Sigmoid colon (tissue), 7 donors: Measurements from ENCODE around the gene GPR137B. TPM values are rescaled to one million over a fixed set of nuclear protein-coding genes. Genes with fewer than 3 reads are reported as not detected.
"Not testable (repeated sequence)": the region's sequence is repeated elsewhere in the genome, so short reads cannot be mapped to it uniquely, and the experiment has no call there.

Source experiments
- DNase-seq: peaks from one replicate; pipeline ENCODE4 v3.0.0-alpha.2; 2019
- H3K27ac ChIP-seq, 4 donors: fragments of 200-600 bp; sonication (generic); one replicate each; pipeline ENCODE4 v1.5.1; 2016 to 2019; ENCODE audit warnings: mild to moderate bottlenecking in 1 of 4
- H3K27me3 ChIP-seq, 3 donors: fragments of 200-600 bp; sonication (generic); one replicate each; pipeline ENCODE4 v1.5.1; 2019; ENCODE audit warnings: mild to moderate bottlenecking in 1 of 3
- H3K36me3 ChIP-seq, 4 donors: fragments of 200-600 bp; sonication (generic); one replicate each; pipeline ENCODE4 v1.5.1; 2016 to 2019
- H3K4me1 ChIP-seq, 4 donors: fragments of 200-600 bp; sonication (generic); one replicate each; pipeline ENCODE4 v1.5.1; 2017 to 2019
- H3K4me3 ChIP-seq, 4 donors: fragments of 200-600 bp; sonication (generic); one replicate each; pipeline ENCODE4 v1.5.1; 2017 to 2019; ENCODE audit warnings: mild to moderate bottlenecking in 2 of 4, moderate library complexity in 1 of 4
- H3K9me3 ChIP-seq, 4 donors: fragments of 200-600 bp in 3 of 4; sonication (generic) in 3 of 4; one replicate each; pipeline versions ENCODE4 v1.5.1 to v1.6.1; 2013 to 2019
- CTCF ChIP-seq, 4 experiments: fragments of 450-650 bp in 3 of 4; fragments of 200-600 bp in 1 of 4; IDR thresholded peaks; one replicate each; pipeline ENCODE4 v1.5.1; 2016 to 2019; ENCODE audit warnings: antibody characterized with exemption in 4 of 4, mild to moderate bottlenecking in 3 of 4, moderate library complexity in 2 of 4
- EP300 ChIP-seq, 4 donors: sonication (generic); formaldehyde crosslinking; IDR thresholded peaks; one replicate each; pipeline ENCODE4 v1.6.1; 2017; ENCODE audit warnings: antibody characterized with exemption in 4 of 4
- POLR2A ChIP-seq, 2 donors: fragments of 450-650 bp; IDR thresholded peaks; one replicate each; pipeline ENCODE4 v1.6.1; 2016; ENCODE audit warnings: antibody characterized with exemption in 2 of 2, mild to moderate bottlenecking in 2 of 2, moderate library complexity in 2 of 2
- POLR2AphosphoS5 ChIP-seq, 4 donors: sonication (generic); formaldehyde crosslinking; IDR thresholded peaks; one replicate each; pipeline ENCODE4 v1.6.1; 2017; ENCODE audit warnings: antibody characterized with exemption in 4 of 4
- WGBS, 2 donors: extraction: QIAGEN DNeasy Blood & Tissue Kit; methylation state at CpG; one replicate each; pipeline ENCODE4 v1.1.7; 2013; 5-methylcytosine and 5-hydroxymethylcytosine counted together
- intact Hi-C: fragments of 100-400 bp; cut with DNase I; formaldehyde crosslinking; loops from one replicate; pipeline ENCODE4 v1.15.1; 2023
- polyA plus RNA-seq, 3 donors: library from polyadenylated mRNA; stranded (reverse); fragments of 200-250 nt; gene quantifications; one replicate each; pipeline ENCODE4 v1.2.3, GENCODE V29; 2013
- total RNA-seq, 4 donors: library from RNA; depleted of rRNA; stranded (reverse); fragments of >200 nt; gene quantifications; one replicate each; pipeline ENCODE4 v1.1.0, GENCODE V29; 2016
- donor health status: healthy with polysubstance abuse.
- donor health status: Bipolar disorder and iron deficiency.
- donor health status: healthy.

Gene GPR137B
- total and polyA plus RNA-seq, 7 donors = 6.0 to 25.5 (median 10.8) TPM

- Histone ChIP-seq H3K4me3 (no peak overlapping the region), H3K4me1 (no peaks in the 10 kb centered on the region), H3K27ac (no peak overlapping the region), H3K36me3 (no peaks in the 10 kb centered on the region), H3K27me3 (no peaks in the 10 kb centered on the region), H3K9me3 (peaks cover 0 to 12% (median 0%) of the 10 kb centered on the region in 4 donors)
- TF ChIP-seq EP300 (IDR thresholded peaks at IDR 0.05) = no peak
- TF ChIP-seq POLR2A (IDR thresholded peaks at IDR 0.05) = no peak
- TF ChIP-seq CTCF (IDR thresholded peaks at IDR 0.05) = no peak
- TF ChIP-seq POLR2AphosphoS5 (IDR thresholded peaks at IDR 0.05) = no peak
- DNase-seq = peak; percentile 40
- intact Hi-C loops = no loop called here
- WGBS, 2 donors = 71 to 74% methylated on average over 19 of the region's 19 CpGs
Observed at GRCh38 chr1:236159704-236160539, 17.6 kb downstream of the GPR137B start.

GRCh38 chr1:236160540-236161127, 18.3 kb downstream of the GPR137B start:
- 88 to 93% methylated on average over 10 of the region's 10 CpGs for WGBS, 2 donors

DNA sequence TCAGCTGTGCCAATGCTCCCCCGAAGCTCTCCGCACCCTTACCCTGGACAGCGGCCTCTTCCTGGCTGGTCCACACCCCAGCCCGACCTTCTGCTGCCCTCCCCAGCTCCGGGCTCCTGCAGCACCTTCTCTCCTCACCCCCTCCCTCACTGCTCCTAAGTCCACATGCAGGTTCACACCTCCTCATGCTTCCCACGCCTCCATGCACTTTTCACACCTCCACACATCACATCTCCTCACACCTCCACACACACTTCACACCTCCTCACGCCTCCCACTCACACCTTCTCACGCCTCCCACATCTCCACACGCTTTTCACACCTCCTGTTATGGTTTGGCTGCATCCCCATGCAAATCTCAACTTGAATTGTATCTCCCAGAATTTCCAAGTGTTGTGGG, 18.9 kb downstream of the GPR137B start:
- Histone ChIP-seq H3K36me3 (no peaks in the 10 kb centered on the region), H3K27ac (no peak overlapping the region), H3K4me1 (no peaks in the 10 kb centered on the region), H3K27me3 (no peaks in the 10 kb centered on the region), H3K9me3 (peaks cover 0 to 12% (median 0%) of the 10 kb centered on the region in 4 donors), H3K4me3 (no peak overlapping the region)
- WGBS, 2 donors = 93 to 96% methylated on average over 9 of the region's 9 CpGs
- TF ChIP-seq CTCF (IDR thresholded peaks at IDR 0.05) (no peak), EP300 (IDR thresholded peaks at IDR 0.05) (no peak), POLR2AphosphoS5 (IDR thresholded peaks at IDR 0.05) (no peak), POLR2A (IDR thresholded peaks at IDR 0.05) (no peak)
- intact Hi-C loops = no loop called here
- DNase-seq = no peak

More at GRCh38 chr1:236160540-236161127, 18.3 kb downstream of the GPR137B start:
- peaks cover 0 to 12% (median 0%) of the 10 kb centered on the region in 4 donors for H3K9me3 ChIP-seq
- H3K27ac ChIP-seq = no peak overlapping the region
- DNase-seq = peak; percentile 48
- no peak overlapping the region for H3K4me3 ChIP-seq
- no peaks in the 10 kb centered on the region for H3K27me3 ChIP-seq
- TF ChIP-seq EP300 (IDR thresholded peaks at IDR 0.05) (no peak), CTCF (IDR thresholded peaks at IDR 0.05) (no peak)
- no peaks in the 10 kb centered on the region for H3K4me1 ChIP-seq
- intact Hi-C loops = no loop called here
- no peaks in the 10 kb centered on the region for H3K36me3 ChIP-seq

DNA sequence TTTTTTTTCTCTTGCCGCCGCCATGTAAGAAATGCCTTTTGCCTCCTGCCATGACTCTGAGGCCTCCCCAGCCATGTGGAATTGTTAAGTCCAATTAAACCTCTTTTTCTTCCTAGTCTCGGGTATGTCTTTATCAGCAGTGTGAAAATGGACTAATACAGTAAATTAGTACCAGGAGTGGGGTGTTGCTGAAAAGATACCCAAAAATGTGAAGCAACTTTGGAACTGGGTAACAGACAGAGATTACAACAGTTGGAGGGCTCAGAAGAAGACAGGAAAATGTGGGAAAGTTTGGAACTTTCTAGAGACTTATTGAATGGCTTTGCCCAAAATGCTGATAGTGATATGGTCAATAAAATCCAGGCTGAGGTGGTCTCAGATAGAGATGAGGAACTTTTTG, 19.4 kb downstream of the GPR137B start:
- WGBS, 2 donors = 97% methylated on average over 3 of the region's 3 CpGs
- H3K36me3 ChIP-seq, H3K4me1 ChIP-seq, H3K27me3 ChIP-seq, DNase-seq, H3K4me3 ChIP-seq, H3K27ac ChIP-seq, intact Hi-C loops: not testable (repeated sequence)
- H3K9me3 ChIP-seq = peaks cover 0 to 12% (median 0%) of the 10 kb centered on the region in 4 donors

DNA sequence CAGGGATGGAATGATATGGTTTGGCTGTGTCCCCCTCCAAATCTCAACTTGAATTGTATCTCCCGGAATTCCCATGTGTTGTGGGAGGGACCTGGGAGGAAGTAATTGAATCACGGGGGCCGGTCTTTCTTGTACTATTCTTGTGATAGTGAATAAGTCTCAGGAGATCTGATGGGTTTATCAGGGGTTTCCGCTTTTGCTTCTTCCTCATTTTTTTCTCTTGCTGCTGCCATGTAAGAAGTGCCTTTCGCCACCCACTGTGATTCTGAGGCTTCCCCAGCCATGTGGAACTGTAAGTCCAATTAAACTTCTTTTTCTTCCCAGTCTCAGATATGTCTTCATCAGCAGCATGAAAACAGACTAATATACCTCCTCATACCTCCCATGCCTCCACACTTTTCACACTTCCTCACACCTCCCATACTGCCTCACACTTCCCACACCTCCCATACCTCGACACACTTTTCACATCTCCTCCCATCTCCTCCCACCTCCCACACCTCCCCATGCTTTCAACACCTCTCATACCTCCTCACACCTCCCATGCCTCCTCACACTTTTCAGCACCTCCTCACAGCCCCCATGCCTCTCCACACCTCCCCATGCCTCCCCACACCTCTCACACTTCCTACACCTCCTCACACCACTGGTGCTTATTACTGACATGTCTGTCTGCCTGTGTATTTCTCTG, 21.3 kb downstream of the GPR137B start:
- no peak for TF ChIP-seq POLR2AphosphoS5 (IDR thresholded peaks at IDR 0.05)
- Histone ChIP-seq H3K9me3 (peaks cover 0 to 12% (median 0%) of the 10 kb centered on the region in 4 donors), H3K27me3 (no peaks in the 10 kb centered on the region), H3K36me3 (peaks cover 0 to under 1% (median 0%) of the 10 kb centered on the region in 4 donors), H3K27ac (no peak overlapping the region), H3K4me1 (no peaks in the 10 kb centered on the region), H3K4me3 (no peak overlapping the region)
- 55 to 66% methylated on average over 6 of the region's 6 CpGs for WGBS, 2 donors
- intact Hi-C loops = no loop called here
- no peak for DNase-seq
